ENCODE data around the gene EPHA5. TPM values are rescaled to one million over a fixed set of nuclear protein-coding genes. Genes with fewer than 3 reads are reported as not detected.

Gene EPHA5
- not detected for total RNA-seq (2013)
- polyA plus RNA-seq (not detected), polyA minus RNA-seq (not detected in 2 replicates), total RNA-seq (0 to 2.7 (median 0.13) reads per million in 11 experiments)

GRCh38 chr4:65670331-65671031, at the start of gene EPHA5:
Gene EPHA5 (minus strand): TSS chr4:65670489. CDS start chr4:65669742, 747 bp downstream.
- Histone ChIP-seq H4K20me1 (ENCODE audit: insufficient read depth, low read length) (no peaks in the 10 kb centered on the region), H3K79me2 (ENCODE audit: insufficient read depth, low read length) (no peaks in the 10 kb centered on the region), H3K4me2 (replicated peaks; ENCODE audit: extremely low read depth, low read length, poor library complexity, severe bottlenecking) (no peak within 1 kb of the TSS), H2AFZ (ENCODE audit: insufficient read depth, low read depth, low read length, poor library complexity, severe bottlenecking) (no peak within 1 kb of the TSS), H3K9ac (ENCODE audit: insufficient read depth, low read length, poor library complexity, severe bottlenecking) (no peak within 1 kb of the TSS), H3K36me3 (replicated peaks in 1 of 2; ENCODE audit: control insufficient read depth in 1 of 2, insufficient read depth in 2 of 2, low read length in 2 of 2) (no peaks in the 10 kb centered on the region), H3K27ac (ENCODE audit: low read depth in 1 of 2, low read length in 2 of 2) (no peak within 1 kb of the TSS), H3K27me3 (ENCODE audit: control insufficient read depth in 2 of 2, insufficient read depth in 2 of 2, low read length in 2 of 2) (peaks cover 41 to 58% of the 10 kb centered on the region in 2 donors), H3K4me3 (replicated peaks in 1 of 3; ENCODE audit: low read depth in 2 of 3, low read length in 3 of 3) (no peak within 1 kb of the TSS), H3K9me3 (replicated peaks in 1 of 2; ENCODE audit: control insufficient read depth in 1 of 2, insufficient read depth in 1 of 2, low read length in 2 of 2) (peaks cover 0 to 28% of the 10 kb centered on the region in 2 donors), H3K4me1 (ENCODE audit: control insufficient read depth in 1 of 2, insufficient read depth in 2 of 2, low read length in 2 of 2) (no peaks in the 10 kb centered on the region)
- Mint-ChIP-seq H3K27ac (peak within 1 kb of the TSS in 1 of 7 donors; percentile 2), H3K4me1 (peaks cover 5% of the 10 kb centered on the region), H3K36me3 (peaks cover 0 to 7% of the 10 kb centered on the region in 2 donors), H3K4me3 (peak within 1 kb of the TSS in 1 of 2 donors; percentile 74), H3K27me3 (ENCODE audit: low read depth in 3 of 3) (peaks cover 54 to 59% (median 56%) of the 10 kb centered on the region in 3 donors), H3K9me3 (peaks cover 0 to 19% (median 10%) of the 10 kb centered on the region in 7 donors)
- intact Hi-C loops (cut with micrococcal nuclease): no loop called here
- no peak for DNase-seq
- TF ChIP-seq, protein P1, sequence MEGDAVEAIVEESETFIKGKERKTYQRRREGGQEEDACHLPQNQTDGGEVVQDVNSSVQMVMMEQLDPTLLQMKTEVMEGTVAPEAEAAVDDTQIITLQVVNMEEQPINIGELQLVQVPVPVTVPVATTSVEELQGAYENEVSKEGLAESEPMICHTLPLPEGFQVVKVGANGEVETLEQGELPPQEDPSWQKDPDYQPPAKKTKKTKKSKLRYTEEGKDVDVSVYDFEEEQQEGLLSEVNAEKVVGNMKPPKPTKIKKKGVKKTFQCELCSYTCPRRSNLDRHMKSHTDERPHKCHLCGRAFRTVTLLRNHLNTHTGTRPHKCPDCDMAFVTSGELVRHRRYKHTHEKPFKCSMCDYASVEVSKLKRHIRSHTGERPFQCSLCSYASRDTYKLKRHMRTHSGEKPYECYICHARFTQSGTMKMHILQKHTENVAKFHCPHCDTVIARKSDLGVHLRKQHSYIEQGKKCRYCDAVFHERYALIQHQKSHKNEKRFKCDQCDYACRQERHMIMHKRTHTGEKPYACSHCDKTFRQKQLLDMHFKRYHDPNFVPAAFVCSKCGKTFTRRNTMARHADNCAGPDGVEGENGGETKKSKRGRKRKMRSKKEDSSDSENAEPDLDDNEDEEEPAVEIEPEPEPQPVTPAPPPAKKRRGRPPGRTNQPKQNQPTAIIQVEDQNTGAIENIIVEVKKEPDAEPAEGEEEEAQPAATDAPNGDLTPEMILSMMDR (IDR thresholded peaks at IDR 0.05): no peak
- WGBS (ENCODE audit: insufficient coverage): under 1% methylated on average over 40 of the region's 51 CpGs

DNA sequence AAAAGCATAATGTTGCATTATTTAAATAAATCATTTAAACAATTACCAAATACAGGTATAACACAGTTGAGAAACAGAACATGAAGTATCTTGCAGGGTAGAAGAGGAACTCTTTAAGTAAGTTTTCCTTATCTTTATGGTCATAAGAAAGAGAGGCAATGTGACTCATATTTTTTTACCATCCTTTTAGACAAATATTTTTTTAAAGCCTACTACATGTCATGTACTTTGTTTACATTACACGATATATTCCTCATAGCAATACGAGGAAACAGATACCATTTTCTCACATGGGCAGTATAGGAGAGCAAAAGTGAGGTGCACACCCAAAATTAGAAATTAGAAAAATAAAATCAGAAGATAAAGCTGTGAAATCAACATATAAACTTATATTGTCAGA, 49.3 kb upstream of the EPHA5 start:
- no peaks in the 10 kb centered on the region for H3K36me3 ChIP-seq (replicated peaks in 1 of 2; ENCODE audit: control insufficient read depth in 1 of 2, insufficient read depth in 2 of 2, low read length in 2 of 2)
- H3K4me1 ChIP-seq (ENCODE audit: control insufficient read depth in 1 of 2, insufficient read depth in 2 of 2, low read length in 2 of 2): no peaks in the 10 kb centered on the region
- H3K27me3 Mint-ChIP-seq (ENCODE audit: low read depth in 3 of 3): no peaks in the 10 kb centered on the region
- H3K36me3 Mint-ChIP-seq: no peaks in the 10 kb centered on the region
- H3K9me3 ChIP-seq (replicated peaks in 1 of 2; ENCODE audit: control insufficient read depth in 1 of 2, insufficient read depth in 1 of 2, low read length in 2 of 2): no peaks in the 10 kb centered on the region
- no peaks in the 10 kb centered on the region for H4K20me1 ChIP-seq (ENCODE audit: insufficient read depth, low read length)
- no peak overlapping the region for H3K4me2 ChIP-seq (replicated peaks; ENCODE audit: extremely low read depth, low read length, poor library complexity, severe bottlenecking)
- no peak overlapping the region for H3K27ac Mint-ChIP-seq
- no peak overlapping the region for H3K27ac ChIP-seq (ENCODE audit: low read depth in 1 of 2, low read length in 2 of 2)
- H3K4me3 ChIP-seq (replicated peaks in 1 of 3; ENCODE audit: low read depth in 2 of 3, low read length in 3 of 3): no peak overlapping the region
- TF ChIP-seq, protein P1 (IDR thresholded peaks at IDR 0.05): no peak
- H2AFZ ChIP-seq (ENCODE audit: insufficient read depth, low read depth, low read length, poor library complexity, severe bottlenecking): no peak overlapping the region
- DNase-seq: no peak
- no CpG with 5 or more reads among the region's 2 CpGs for WGBS (ENCODE audit: insufficient coverage)
- H3K27me3 ChIP-seq (ENCODE audit: control insufficient read depth in 2 of 2, insufficient read depth in 2 of 2, low read length in 2 of 2): no peaks in the 10 kb centered on the region
- H3K9me3 Mint-ChIP-seq: peaks cover 0 to 2% (median 0%) of the 10 kb centered on the region in 7 donors
- no peak overlapping the region for H3K9ac ChIP-seq (ENCODE audit: insufficient read depth, low read length, poor library complexity, severe bottlenecking)
- intact Hi-C loops (cut with micrococcal nuclease): no loop called here
- no peaks in the 10 kb centered on the region for H3K79me2 ChIP-seq (ENCODE audit: insufficient read depth, low read length)
- H3K4me1 Mint-ChIP-seq: no peaks in the 10 kb centered on the region
- no peak overlapping the region for H3K4me3 Mint-ChIP-seq
